GM12878 (cell line): ENCODE data around the gene CDKN2AIPNL. TPM values are rescaled to one million over a fixed set of nuclear protein-coding genes. Genes with fewer than 3 reads are reported as not detected.

Source experiments
- ATAC-seq: fragments of 200-7000 bp; cut with Tn5 transposase; 3 replicates; pipeline ENCODE4 v1.9.1; 2020; ENCODE audit warnings: mild to moderate bottlenecking, moderate library complexity
- BruUV-seq: library from RNA; stranded (reverse); fragments of 400-500 nt; replicated peaks from 2 replicates; lab custom pipeline; 2021; lab: Mats Ljungman, UMichigan
- CTCF ChIA-PET: fragments of 300-600 bp; sonication (Branson Sonifier 250); formaldehyde crosslinking; extraction: SDS; loops from one replicate; lab custom pipeline; 2021; ENCODE audit warnings: inconsistent platforms; lab: Yijun Ruan, JAX
- POLR2A ChIA-PET: fragments of 350-600 bp; formaldehyde crosslinking; extraction: SDS; loops from one replicate; lab custom pipeline; 2021; ENCODE audit warnings: inconsistent platforms; lab: Charles Lee
- RAD21 ChIA-PET: fragments of 300-600 bp; sonication (Branson Sonifier 250); formaldehyde crosslinking; loops from one replicate; lab custom pipeline; 2023; ENCODE audit warnings: antibody characterized with exemption; ENCODE audit not compliant: unreplicated experiment; lab: Charles Lee
- SMC1A ChIA-PET: fragments of 300-600 bp; sonication (Branson Sonifier 250); formaldehyde crosslinking; loops from one replicate; lab custom pipeline; 2023; ENCODE audit not compliant: unreplicated experiment, uncharacterized antibody; lab: Charles Lee
- DNase-seq: peaks from one replicate; pipeline ENCODE4 v3.0.0-alpha.2; 2011; ENCODE audit warnings: low read depth, low spot score
- FAIRE-seq: peaks from 3 replicates; lab custom pipeline; 2011; peaks lifted over from hg19 to GRCh38; lab: Jason Lieb, UNC
- H2AFZ ChIP-seq: 2 replicates; pipeline ENCODE4 v1.6.0; 2011; ENCODE audit warnings: low read depth, low read length, control low read depth; ENCODE audit not compliant: control insufficient read depth
- H3K27ac ChIP-seq: 2 replicates; pipeline ENCODE4 v1.5.1; 2011; ENCODE audit warnings: control low read depth; ENCODE audit not compliant: control insufficient read depth, insufficient read depth
- H3K27me3 ChIP-seq, 2 experiments: replicated peaks in 1 of 2; 2 replicates each; pipeline versions ENCODE4 v1.6.0 to v1.6.1; 2011; ENCODE audit warnings: low read length in 1 of 2; ENCODE audit not compliant: control insufficient read depth in 2 of 2, insufficient read depth in 2 of 2
- H3K36me3 ChIP-seq, 2 experiments: 2 replicates each; pipeline ENCODE4 v1.5.1; 2011; ENCODE audit warnings: low read length in 1 of 2; ENCODE audit not compliant: control insufficient read depth in 2 of 2, insufficient read depth in 2 of 2
- H3K4me1 ChIP-seq: 2 replicates; pipeline ENCODE4 v1.6.1; 2011; ENCODE audit warnings: mild to moderate bottlenecking, low read length, moderate library complexity, mixed read lengths; ENCODE audit not compliant: control insufficient read depth, insufficient read depth
- H3K4me2 ChIP-seq: 2 replicates; pipeline ENCODE4 v1.6.0; 2011; ENCODE audit warnings: control low read depth; ENCODE audit not compliant: control insufficient read depth, insufficient read depth
- H3K4me3 ChIP-seq: fragments of 200-600 bp; sonication (generic); 2 replicates; pipeline ENCODE4 v1.5.1; 2016
- H3K79me2 ChIP-seq: 2 replicates; pipeline ENCODE4 v1.6.0; 2011; ENCODE audit warnings: low read length; ENCODE audit not compliant: control insufficient read depth, insufficient read depth
- H3K9ac ChIP-seq: 2 replicates; pipeline ENCODE4 v1.8.0; 2011; ENCODE audit warnings: low read length, control low read depth, mixed read lengths; ENCODE audit not compliant: control insufficient read depth, insufficient read depth
- H3K9me3 ChIP-seq: replicated peaks from 3 replicates; pipeline ENCODE4 v1.5.1; 2011; ENCODE audit warnings: mild to moderate bottlenecking, low read length; ENCODE audit not compliant: control insufficient read depth, insufficient read depth
- H4K20me1 ChIP-seq: 2 replicates; pipeline ENCODE4 v1.6.0; 2011; ENCODE audit not compliant: control insufficient read depth, insufficient read depth
- ATF3 ChIP-seq: IDR thresholded peaks from 2 replicates; pipeline ENCODE4 v1.6.1; 2011; ENCODE audit warnings: low read depth, mild to moderate bottlenecking, low read length, moderate library complexity, borderline replicate concordance; ENCODE audit errors: extremely low read depth
- ATF7 ChIP-seq: fragments of 450-650 bp; IDR thresholded peaks from 2 replicates; pipeline ENCODE4 v1.6.1; 2016; ENCODE audit warnings: low read depth, mild to moderate bottlenecking
- BRCA1 ChIP-seq: IDR thresholded peaks from 2 replicates; pipeline ENCODE4 v1.6.1; 2011; ENCODE audit warnings: low read depth, low read length, improper control_type of control experiment
- CUX1 ChIP-seq: IDR thresholded peaks from 2 replicates; pipeline ENCODE4 v1.6.1; 2012; ENCODE audit warnings: improper control_type of control experiment, low read depth, low read length; ENCODE audit not compliant: insufficient replicate concordance
- HCFC1 ChIP-seq: fragments of 150-350 bp; IDR thresholded peaks from 2 replicates; pipeline ENCODE4 v1.6.1; 2014; ENCODE audit warnings: low read length
- HDAC6 ChIP-seq: fragments of 200-600 bp; sonication (generic); IDR thresholded peaks from one replicate; pipeline ENCODE4 v1.8.0; 2017; ENCODE audit warnings: antibody characterized with exemption; ENCODE audit not compliant: unreplicated experiment
- NFYA ChIP-seq: IDR thresholded peaks from 2 replicates; pipeline ENCODE4 v1.6.1; 2011; ENCODE audit warnings: low read depth, mild to moderate bottlenecking, low read length, improper control_type of control experiment, borderline replicate concordance
- POLR2A ChIP-seq: IDR thresholded peaks from 2 replicates; pipeline ENCODE4 v1.6.1; 2011; ENCODE audit warnings: low read depth, mild to moderate bottlenecking, low read length
- RAD51 ChIP-seq: fragments of 450-650 bp; IDR thresholded peaks from 2 replicates; pipeline ENCODE4 v1.6.1; 2016; ENCODE audit warnings: moderate library complexity, mild to moderate bottlenecking, inconsistent platforms
- SMARCA5 ChIP-seq: fragments of 450-650 bp; IDR thresholded peaks from 2 replicates; pipeline ENCODE4 v1.6.1; 2017; ENCODE audit warnings: mild to moderate bottlenecking
- SRF ChIP-seq, 2 experiments: IDR thresholded peaks; 2 replicates each; pipeline ENCODE4 v1.6.1; 2011; ENCODE audit warnings: low read depth in 2 of 2, low read length in 2 of 2, mild to moderate bottlenecking in 1 of 2, moderate library complexity in 1 of 2
- ZSCAN29 ChIP-seq: fragments of 450-650 bp; IDR thresholded peaks from 2 replicates; pipeline ENCODE4 v1.6.1; 2017; ENCODE audit warnings: mild to moderate bottlenecking, moderate library complexity
- WGBS: methylation state at CpG from one replicate; pipeline ENCODE4 v1.1.6; 2016; ENCODE audit warnings: low lambda C conversion rate; ENCODE audit not compliant: insufficient replicate concordance, insufficient coverage; ENCODE audit errors: missing lambda C conversion rate; 5-methylcytosine and 5-hydroxymethylcytosine counted together
- in situ Hi-C: fragments of 300-500 bp; cut with MboI; formaldehyde crosslinking; loops from 9 replicates; pipeline ENCODE4 v1.14.3; 2018; ENCODE audit warnings: mixed read lengths
- intact Hi-C: fragments of 100-400 bp; cut with micrococcal nuclease; formaldehyde crosslinking; loops from one replicate; pipeline ENCODE4 v1.14.2; 2022; ENCODE audit not compliant: unreplicated experiment
- polyA plus RNA-seq, 11 experiments: library from polyadenylated mRNA; depleted of rRNA in 4 of 11; unstranded in 6 of 11; stranded (reverse) in 5 of 11; fragments of >200 nt; fragmentation: Nextera tagmentation in 4 of 11; fragmentation: Illumina TruSeq in 1 of 11; extraction: Ambion mirVana in 4 of 11; extraction: Trizol in 1 of 11; gene quantifications; 1 replicate in 1 of 11; 2 replicates in 10 of 11; pipeline versions ENCODE4 v1.2.1 to v1.2.3, GENCODE V29; 2011 to 2016; ENCODE audit warnings: inconsistent platforms in 2 of 11, missing spikeins in 2 of 11, low read depth in 1 of 11
- total RNA-seq, 4 experiments: library from RNA; depleted of rRNA in 3 of 4; stranded (reverse); fragments of >200 nt in 3 of 4; fragmentation: Illumina TruSeq in 1 of 4; extraction: Trizol in 1 of 4; gene quantifications; 2 replicates each; pipeline versions ENCODE4 v1.2.1 to v1.2.3, GENCODE V29; 2013 to 2021

CDKN2AIPNL gene
- total and polyA plus RNA-seq, 10 of the 15 experiments (the other 5 are each of a cell fraction or from before 2014, with no cell fraction given): 23.5 to 72.0 (median 36.6) TPM

- intact Hi-C loops: loop anchor here (5.0 kb wide), 1 partner anchor 194 kb away; the partner anchor contains the start of gene SKP1
- ChIA-PET POLR2A (interaction anchor here (0.7 to 3.5 kb wide), 9 partner anchors 10 to 259 kb away, joined by 3 to 28 read pairs (median 8); partner anchors contain the start of genes CDKN2AIPNL and PPP2CA), RAD21 (interaction anchor here (0.6 to 1.9 kb wide), 13 partner anchors 13 to 369 kb away, joined by 3 to 15 read pairs (median 4); partner anchors contain the start of gene PPP2CA), SMC1A (interaction anchor here (1.0 to 5.0 kb wide), 8 partner anchors 8 to 221 kb away, joined by 3 to 36 read pairs (median 4); partner anchors contain the start of gene CDKN2AIPNL), CTCF (interaction anchor here (0.7 to 2.1 kb wide), 14 partner anchors 11 to 534 kb away, joined by 3 to 15 read pairs (median 4); partner anchors contain the start of genes CDKN2AIPNL and PCBD2)
- BruUV-seq: no TSS peak
- peak within 1 kb of the TSS; percentile 96 for H2AFZ ChIP-seq
- no peaks in the 10 kb centered on the region for H3K9me3 ChIP-seq
- H3K9ac ChIP-seq: peak within 1 kb of the TSS; percentile 95
- in situ Hi-C loops: no loop called here
- DNase-seq: peak; percentile 97
- ATAC-seq: peak; percentile 75
- under 1% methylated on average over 45 of the region's 74 CpGs for WGBS
- H3K4me3 ChIP-seq: peak within 1 kb of the TSS; percentile 99
- no peaks in the 10 kb centered on the region for H3K27me3 ChIP-seq
- H3K4me2 ChIP-seq: peak within 1 kb of the TSS; percentile 86
- peaks cover 2% of the 10 kb centered on the region; the same call in 1 of the 2 replicates for H3K4me1 ChIP-seq
- no peaks in the 10 kb centered on the region; a peak in 1 of 4 replicates for H3K36me3 ChIP-seq
- H3K27ac ChIP-seq: peak within 1 kb of the TSS; percentile 89
- peaks cover 40% of the 10 kb centered on the region for H3K79me2 ChIP-seq
- peak; percentile 75 for FAIRE-seq
- no peaks in the 10 kb centered on the region for H4K20me1 ChIP-seq
- TF ChIP-seq POLR2A (peak; percentile 76), SMARCA5 (no peak; the same call in 1 of the 2 replicates), ATF7 (peak; percentile 100), SRF (IDR thresholded peaks at IDR 0.05; ENCODE audit: low read depth in 2 of 2, low read length in 2 of 2) (peak in 1 of 2 experiments; percentile 52; a peak in 1 of 4 replicates), CUX1 (peak; percentile 35), HDAC6 (no peak), ZSCAN29 (0 out of 2 replicates have a peak, but pooled peaks have one; percentile 43), NFYA (no peak), ATF3 (peak; percentile 98), RAD51 (peak; percentile 100), BRCA1 (0 out of 2 replicates have a peak, but pooled peaks have one; percentile 14), HCFC1 (peak; percentile 40; the same call in 1 of the 2 replicates)
These were observed 40.5 kb downstream of the CDKN2AIPNL start, which contains the start of gene UBE2B for GRCh38 chr5:134370871-134371833. Gene UBE2B (plus strand): TSS chr5:134371569. CDS start chr5:134371596, 27 bp downstream.
